SH-SY5Y (cell line): Measurements from ENCODE around the gene OR2M4.

Experiments
- GATA2 ChIP-seq: IDR thresholded peaks from 2 replicates; pipeline ENCODE4 v1.6.1; 2011; ENCODE audit warnings: mild to moderate bottlenecking, low read depth, low read length
- GATA3 ChIP-seq: IDR thresholded peaks from 2 replicates; pipeline ENCODE4 v1.6.1; 2011; ENCODE audit warnings: low read depth, mild to moderate bottlenecking, low read length, moderate library complexity

DNA sequence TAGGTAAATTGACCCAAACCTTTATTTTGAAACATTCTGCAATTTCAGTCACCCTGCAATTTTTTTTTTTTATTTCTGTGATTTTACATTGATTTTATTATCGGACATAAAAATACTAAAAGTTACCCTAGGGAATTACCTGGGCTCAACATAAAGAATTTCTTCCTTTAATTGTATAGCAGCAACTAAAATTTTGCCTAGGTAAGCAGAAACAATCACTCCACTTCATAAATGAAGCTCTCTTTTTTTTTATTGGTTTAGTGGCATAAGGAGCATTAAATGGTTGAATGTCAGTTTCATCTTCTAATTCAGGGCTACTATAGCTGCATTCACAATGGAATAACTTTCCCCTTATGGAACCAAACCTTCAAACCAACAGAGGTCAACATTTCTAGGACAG is 15.3 kb upstream of the OR2M4 start:
- TF ChIP-seq GATA2 (no peak), GATA3 (no peak)
